Fibroblast of lung (primary cell): ENCODE measurements around the gene BAD. TPM values are rescaled to one million over a fixed set of nuclear protein-coding genes. Genes with fewer than 3 reads are reported as not detected.

Source experiments
- DNase-seq, 2 donors: peaks; one replicate each; pipeline versions ENCODE4 v3.0.0 to v3.0.0-alpha.2; 2010; ENCODE audit warnings: low read depth in 2 of 2
- H2AFZ ChIP-seq: 2 replicates; pipeline ENCODE4 v1.5.1; 2012; ENCODE audit warnings: low read length, control low read depth, inconsistent platforms
- H3K27ac ChIP-seq: 2 replicates; pipeline ENCODE4 v1.5.1; 2011; ENCODE audit warnings: low read length, control low read depth; ENCODE audit not compliant: insufficient read depth
- H3K27me3 ChIP-seq: 2 replicates; pipeline ENCODE4 v1.5.1; 2011; ENCODE audit warnings: mild to moderate bottlenecking, low read length; ENCODE audit not compliant: control insufficient read depth, insufficient read depth
- H3K36me3 ChIP-seq: 2 replicates; pipeline ENCODE4 v1.5.1; 2011; ENCODE audit warnings: low read length; ENCODE audit not compliant: control insufficient read depth, insufficient read depth
- H3K4me1 ChIP-seq: 2 replicates; pipeline ENCODE4 v1.5.1; 2011; ENCODE audit warnings: low read length; ENCODE audit not compliant: control insufficient read depth, insufficient read depth; ENCODE audit errors: extremely low read depth
- H3K4me2 ChIP-seq: 2 replicates; pipeline ENCODE4 v1.5.1; 2011; ENCODE audit warnings: low read length, control low read depth; ENCODE audit not compliant: insufficient read depth; ENCODE audit errors: extremely low read depth
- H3K4me3 ChIP-seq, 4 experiments: fragments of 200-600 bp in 1 of 4; sonication (generic) in 1 of 4; replicated peaks in 1 of 4; 2 replicates each; pipeline ENCODE4 v1.5.1; 2011 to 2016; ENCODE audit warnings: low read length in 4 of 4, low read depth in 3 of 4, mild to moderate bottlenecking in 3 of 4, control low read depth in 2 of 4, inconsistent platforms in 1 of 4, mixed read lengths in 1 of 4; ENCODE audit not compliant: insufficient read depth in 1 of 4; ENCODE audit errors: control extremely low read depth in 1 of 4
- H3K79me2 ChIP-seq: 2 replicates; pipeline ENCODE4 v1.5.1; 2012; ENCODE audit warnings: mild to moderate bottlenecking, low read length, inconsistent platforms; ENCODE audit not compliant: control insufficient read depth, insufficient read depth
- H3K9ac ChIP-seq: 2 replicates; pipeline ENCODE4 v1.5.1; 2011; ENCODE audit warnings: mild to moderate bottlenecking, low read length, control low read depth; ENCODE audit not compliant: insufficient read depth
- H3K9me3 ChIP-seq: 2 replicates; pipeline ENCODE4 v1.5.1; 2012; ENCODE audit warnings: low read depth, low read length; ENCODE audit not compliant: control insufficient read depth, insufficient read depth
- H4K20me1 ChIP-seq: 2 replicates; pipeline ENCODE4 v1.5.1; 2011; ENCODE audit warnings: low read length; ENCODE audit not compliant: control insufficient read depth, insufficient read depth; ENCODE audit errors: extremely low read depth
- CTCF ChIP-seq, 2 donors: IDR thresholded peaks in 1 of 2; conservative IDR thresholded peaks in 1 of 2; 1 replicate in 1 of 2; 2 replicates in 1 of 2; pipeline ENCODE4 v1.5.1; 2011 to 2012; ENCODE audit warnings: low read length in 2 of 2, control low read depth in 1 of 2, inconsistent platforms in 1 of 2, low read depth in 1 of 2, mild to moderate bottlenecking in 1 of 2
- EZH2 ChIP-seq: IDR thresholded peaks from 2 replicates; pipeline ENCODE4 v1.5.1; 2012; ENCODE audit warnings: low read length, control low read depth, mild to moderate bottlenecking; ENCODE audit errors: missing control alignments
- polyA plus RNA-seq, 2 donors: library from polyadenylated mRNA; depleted of rRNA in 1 of 2; stranded (reverse) in 1 of 2; unstranded in 1 of 2; fragments of >200 nt; gene quantifications; 2 replicates each; pipeline ENCODE4 v1.2.1, GENCODE V29; 2011 to 2012; ENCODE audit warnings: missing spikeins in 1 of 2
- total RNA-seq: library from RNA; depleted of rRNA; stranded (reverse); fragments of >200 nt; gene quantifications from 2 replicates; pipeline ENCODE4 v1.2.1, GENCODE V29; 2014

The BAD gene
- total and polyA plus RNA-seq, 2 donors (not counting 1 experiment from before 2014, with no cell fraction given): 31.6 to 79.9 TPM

GRCh38 chr11:64244107-64244506, 40.4 kb downstream of the BAD start:
- Histone ChIP-seq H3K27me3 (no peaks in the 10 kb centered on the region), H3K79me2 (peaks cover 38% of the 10 kb centered on the region), H3K9me3 (no peaks in the 10 kb centered on the region), H3K4me3 (peak overlapping the region in 1 of 4 experiments; percentile 25), H3K4me2 (no peak overlapping the region), H3K4me1 (peaks cover 23% of the 10 kb centered on the region), H4K20me1 (no peaks in the 10 kb centered on the region), H3K9ac (no peak overlapping the region), H2AFZ (no peak overlapping the region), H3K27ac (peak overlapping the region; percentile 8), H3K36me3 (peaks cover 4% of the 10 kb centered on the region)
- no peak for DNase-seq
- no peak for TF ChIP-seq EZH2
- TF ChIP-seq CTCF (conservative IDR thresholded peaks at IDR 0.05 in 1 of 2, IDR thresholded peaks at IDR 0.05 in 1 of 2; ENCODE audit: low read depth in 1 of 2, low read length in 2 of 2): no peak

DNA sequence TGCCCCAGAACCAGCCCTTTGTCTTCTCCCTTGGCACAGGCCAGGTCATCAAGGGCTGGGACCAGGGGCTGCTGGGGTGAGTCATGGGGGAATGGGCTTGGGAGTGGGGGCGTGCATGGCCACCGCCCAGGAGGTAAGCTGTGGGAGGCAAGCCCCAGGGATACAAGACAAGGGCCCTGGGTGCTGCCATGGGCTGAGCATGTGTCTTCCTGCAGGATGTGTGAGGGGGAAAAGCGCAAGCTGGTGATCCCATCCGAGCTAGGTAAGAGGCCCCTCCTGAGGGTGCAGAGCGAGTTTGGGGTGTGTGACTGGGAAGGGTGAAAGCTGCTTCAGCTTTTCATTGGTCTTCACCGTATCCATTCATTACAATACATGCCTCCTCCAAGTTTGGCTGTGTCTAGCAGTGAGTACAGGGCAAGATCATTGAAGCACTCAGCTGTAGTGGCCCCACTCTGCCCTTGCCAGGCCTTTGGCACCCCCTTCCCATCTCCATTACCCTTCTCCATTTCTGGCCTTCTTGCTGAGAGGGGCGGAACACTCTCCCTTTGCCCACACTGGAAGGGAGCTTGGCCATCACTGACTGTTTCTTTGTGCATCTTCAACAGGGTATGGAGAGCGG, 41.1 kb downstream of the BAD start:
- Histone ChIP-seq H3K4me3 (peak overlapping the region in 1 of 4 experiments; percentile 92), H3K36me3 (peaks cover 7% of the 10 kb centered on the region), H3K27me3 (no peaks in the 10 kb centered on the region), H4K20me1 (no peaks in the 10 kb centered on the region), H3K4me1 (peaks cover 23% of the 10 kb centered on the region), H2AFZ (no peak overlapping the region), H3K4me2 (no peak overlapping the region), H3K9ac (no peak overlapping the region), H3K79me2 (peaks cover 38% of the 10 kb centered on the region), H3K27ac (no peak overlapping the region), H3K9me3 (no peaks in the 10 kb centered on the region)
- DNase-seq: no peak
- TF ChIP-seq EZH2 (no peak), CTCF (conservative IDR thresholded peaks at IDR 0.05 in 1 of 2, IDR thresholded peaks at IDR 0.05 in 1 of 2; ENCODE audit: low read depth in 1 of 2, low read length in 2 of 2) (no peak)

DNA sequence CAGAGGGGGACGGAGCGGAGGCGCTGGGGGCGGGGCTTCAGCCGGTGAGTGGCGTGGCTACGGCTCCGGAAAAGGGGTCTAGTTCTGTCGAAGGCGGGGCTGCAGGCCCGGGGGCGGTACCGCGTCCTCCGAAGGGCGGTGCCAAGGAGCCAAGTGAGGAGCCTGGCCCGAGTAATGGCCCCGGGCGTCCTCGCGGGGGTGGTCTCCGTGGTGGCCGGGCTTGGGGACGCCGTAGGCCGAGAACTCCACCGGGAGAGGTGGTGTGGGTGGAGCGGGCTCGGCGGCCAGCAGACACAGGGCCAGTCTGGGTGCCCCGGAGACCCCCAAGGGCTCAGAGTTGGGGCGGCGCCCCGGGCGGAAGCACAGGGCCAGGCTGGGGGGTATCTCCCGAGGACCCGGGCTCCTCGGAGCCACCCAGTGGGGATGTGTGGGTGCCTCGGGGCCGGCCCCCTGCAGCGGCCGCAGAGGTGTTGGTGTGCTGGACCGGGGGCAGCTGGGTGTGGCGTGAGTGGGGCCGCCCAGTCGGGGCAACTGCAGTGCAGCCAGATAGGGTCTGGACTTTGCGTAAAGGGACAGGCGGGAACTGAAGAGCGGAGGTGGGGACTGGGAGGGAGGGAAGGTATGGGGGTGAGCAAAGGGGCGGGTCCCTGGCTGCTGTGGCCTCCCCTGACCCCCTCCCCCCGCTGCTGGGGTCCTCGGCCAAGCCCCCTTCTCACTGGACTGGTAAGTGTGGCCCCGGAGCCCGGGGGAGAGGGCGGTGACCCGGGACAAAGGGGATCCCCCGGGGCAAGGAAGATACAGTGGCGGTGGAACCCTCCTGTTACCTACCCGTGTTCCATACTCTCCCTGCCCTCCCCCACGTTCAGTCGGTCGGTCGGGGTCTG, 42.7 kb downstream of the BAD start:
- H3K4me2 ChIP-seq: peak overlapping the region; percentile 81
- DNase-seq: peak in 1 of 2 donors; percentile 48
- peaks cover 15% of the 10 kb centered on the region for H3K36me3 ChIP-seq
- H3K4me1 ChIP-seq: peaks cover 20% of the 10 kb centered on the region
- H3K4me3 ChIP-seq: peak overlapping the region; percentile 68 to 92 (median 84)
- peaks cover 38% of the 10 kb centered on the region for H3K79me2 ChIP-seq
- no peak for TF ChIP-seq EZH2
- TF ChIP-seq CTCF (conservative IDR thresholded peaks at IDR 0.05 in 1 of 2, IDR thresholded peaks at IDR 0.05 in 1 of 2; ENCODE audit: low read depth in 1 of 2, low read length in 2 of 2): no peak
- H3K27me3 ChIP-seq: no peaks in the 10 kb centered on the region
- no peak overlapping the region for H2AFZ ChIP-seq
- H3K9me3 ChIP-seq: no peaks in the 10 kb centered on the region
- no peaks in the 10 kb centered on the region for H4K20me1 ChIP-seq
- peak overlapping the region; percentile 78 for H3K27ac ChIP-seq
- H3K9ac ChIP-seq: peak overlapping the region; percentile 78
